BLaER1 (cell line): ENCODE measurements around the gene ZNF473.

Experiments
- H3K27ac ChIP-seq: shearing (Covaris generic); formaldehyde crosslinking; 2 replicates; pipeline ENCODE4 v1.8.1; 2022
- H3K27me3 ChIP-seq: shearing (Covaris generic); formaldehyde crosslinking; 2 replicates; pipeline ENCODE4 v1.8.1; 2022
- H3K36me3 ChIP-seq: shearing (Covaris generic); formaldehyde crosslinking; 2 replicates; pipeline ENCODE4 v1.8.1; 2022
- H3K4me1 ChIP-seq: shearing (Covaris generic); formaldehyde crosslinking; 2 replicates; pipeline ENCODE4 v1.8.1; 2022
- H3K4me2 ChIP-seq: shearing (Covaris generic); formaldehyde crosslinking; 2 replicates; pipeline ENCODE4 v1.8.1; 2022
- H3K4me3 ChIP-seq: shearing (Covaris generic); formaldehyde crosslinking; 2 replicates; pipeline ENCODE4 v1.8.1; 2022
- H3K9ac ChIP-seq: shearing (Covaris generic); formaldehyde crosslinking; 2 replicates; pipeline ENCODE4 v1.8.1; 2022
- H3K9me3 ChIP-seq: shearing (Covaris generic); formaldehyde crosslinking; 2 replicates; pipeline ENCODE4 v1.8.1; 2022
- H4K20me1 ChIP-seq: shearing (Covaris generic); formaldehyde crosslinking; 2 replicates; pipeline ENCODE4 v1.8.1; 2022
- Cebpa-rat ChIP-seq: shearing (Covaris generic); IDR thresholded peaks from 2 replicates; pipeline ENCODE4 v1.8.1; 2022

Gene ZNF473

GRCh38 chr19:50024719-50025021 is 1.1 kb upstream of the ZNF473 start:
- H3K36me3 ChIP-seq, result peaks cover 50% of the 10 kb centered on the region
- H3K4me1 ChIP-seq, result peaks cover 38% of the 10 kb centered on the region
- H3K4me3 ChIP-seq, result peak overlapping the region; percentile 83
- no peaks in the 10 kb centered on the region for H3K27me3 ChIP-seq
- peaks cover 61% of the 10 kb centered on the region for H4K20me1 ChIP-seq
- peak overlapping the region; percentile 82 for H3K4me2 ChIP-seq
- H3K9me3 ChIP-seq, result no peaks in the 10 kb centered on the region
- H3K27ac ChIP-seq, result peak overlapping the region; percentile 82
- no peak for TF ChIP-seq Cebpa-rat
- peak overlapping the region; percentile 85 for H3K9ac ChIP-seq

- H3K9ac ChIP-seq, result peak within 1 kb of the TSS; percentile 85
- peaks cover 62% of the 10 kb centered on the region for H4K20me1 ChIP-seq
- H3K36me3 ChIP-seq, result peaks cover 50% of the 10 kb centered on the region
- peak within 1 kb of the TSS; percentile 83 for H3K4me3 ChIP-seq
- H3K4me2 ChIP-seq, result peak within 1 kb of the TSS; percentile 91
- H3K27ac ChIP-seq, result peak within 1 kb of the TSS; percentile 82
- no peaks in the 10 kb centered on the region for H3K9me3 ChIP-seq
- H3K4me1 ChIP-seq, result peaks cover 38% of the 10 kb centered on the region
- no peak for TF ChIP-seq Cebpa-rat
- no peaks in the 10 kb centered on the region for H3K27me3 ChIP-seq
Observed at GRCh38 chr19:50025022-50025793, 597 bp upstream of the ZNF473 start, which contains the start of gene VRK3. TSS of gene VRK3 (minus strand) at chr19:50025372. CDS start at chr19:50016162, 9,210 bp downstream.

DNA sequence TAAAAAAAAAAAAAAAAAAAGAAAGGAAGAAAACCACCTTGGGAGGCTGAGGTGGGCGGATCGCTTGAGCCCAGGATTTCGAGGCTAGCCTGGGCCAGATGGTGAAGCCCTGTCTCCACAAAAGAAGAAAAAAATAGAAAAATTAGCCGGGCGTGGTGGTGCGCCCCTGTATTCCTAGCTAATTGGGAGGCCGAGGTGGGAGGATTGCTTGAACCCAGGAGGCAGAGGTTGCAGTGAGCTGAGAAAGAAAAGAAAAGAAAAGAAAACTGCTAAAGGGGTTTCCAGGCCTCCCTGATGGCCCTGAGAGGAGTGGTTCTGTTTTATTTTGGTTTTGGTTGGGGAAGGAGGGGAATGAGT is 723 bp downstream of the ZNF473 start:
- H3K4me1 ChIP-seq, result peaks cover 38% of the 10 kb centered on the region
- peak overlapping the region; percentile 83 for H3K4me3 ChIP-seq
- peak overlapping the region; percentile 81; the same call in 1 of the 2 replicates for H3K9ac ChIP-seq
- H3K4me2 ChIP-seq, result peak overlapping the region; percentile 91
- peaks cover 62% of the 10 kb centered on the region for H4K20me1 ChIP-seq
- peaks cover 50% of the 10 kb centered on the region for H3K36me3 ChIP-seq
- no peak for TF ChIP-seq Cebpa-rat
- H3K27ac ChIP-seq, result peak overlapping the region; percentile 74
- no peaks in the 10 kb centered on the region for H3K27me3 ChIP-seq
- no peaks in the 10 kb centered on the region for H3K9me3 ChIP-seq

- no peak overlapping the region for H3K27ac ChIP-seq
- H3K9me3 ChIP-seq, result no peaks in the 10 kb centered on the region
- H3K9ac ChIP-seq, result no peak overlapping the region
- no peak overlapping the region for H3K4me2 ChIP-seq
- H3K27me3 ChIP-seq, result no peaks in the 10 kb centered on the region
- TF ChIP-seq Cebpa-rat, result no peak
- H3K4me1 ChIP-seq, result peaks cover 17% of the 10 kb centered on the region
- peaks cover 64% of the 10 kb centered on the region for H4K20me1 ChIP-seq
- H3K4me3 ChIP-seq, result no peak overlapping the region
- peaks cover 72% of the 10 kb centered on the region for H3K36me3 ChIP-seq
Observed at GRCh38 chr19:50030225-50030624, 4.4 kb downstream of the ZNF473 start.

DNA sequence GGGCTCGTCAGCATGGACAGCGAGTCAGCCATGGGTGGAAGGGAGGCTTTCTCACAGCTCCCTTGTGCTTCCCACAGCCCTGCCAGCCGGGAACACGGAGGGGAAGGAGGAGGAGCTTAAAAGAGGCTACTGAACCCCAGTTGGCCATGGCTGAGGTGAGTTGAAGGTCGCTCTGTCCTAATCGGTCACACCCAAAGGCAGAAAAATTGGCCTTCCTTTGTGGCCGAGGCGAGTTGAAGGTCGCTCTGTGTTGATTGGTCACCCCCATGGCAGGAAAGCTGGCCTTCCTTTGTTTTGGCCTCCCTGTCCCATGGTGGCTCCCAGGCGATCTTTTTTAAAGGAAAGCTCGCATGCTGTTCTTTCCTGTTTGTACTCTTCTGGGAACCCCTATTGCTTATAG is 5.1 kb downstream of the ZNF473 start:
- TF ChIP-seq Cebpa-rat, result no peak
- Histone ChIP-seq H3K9ac (no peak overlapping the region), H3K4me2 (no peak overlapping the region), H3K4me3 (no peak overlapping the region), H4K20me1 (peaks cover 71% of the 10 kb centered on the region), H3K36me3 (peaks cover 79% of the 10 kb centered on the region), H3K27ac (no peak overlapping the region), H3K9me3 (no peaks in the 10 kb centered on the region), H3K27me3 (no peaks in the 10 kb centered on the region), H3K4me1 (peaks cover 17% of the 10 kb centered on the region)

DNA sequence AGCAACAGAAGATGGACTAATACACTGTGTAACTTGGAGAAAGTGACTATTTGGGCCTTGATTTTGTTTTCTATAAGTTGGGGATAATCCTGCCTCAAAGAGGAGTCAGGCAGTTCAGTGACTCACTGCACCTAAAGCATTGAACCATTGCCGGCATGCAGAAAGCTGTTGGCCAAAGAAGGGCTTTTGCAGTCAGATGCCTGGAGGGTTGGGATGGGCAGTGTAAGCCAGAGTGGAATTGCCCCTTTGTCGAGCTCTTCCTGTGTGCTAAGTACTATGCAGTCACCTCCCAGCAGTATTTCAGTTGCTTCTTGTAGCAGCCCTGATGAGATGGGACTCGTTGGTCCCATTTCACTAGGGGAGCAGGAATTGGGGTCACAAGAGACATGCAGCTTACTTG is 11.1 kb downstream of the ZNF473 start:
- H4K20me1 ChIP-seq, result peaks cover 68% of the 10 kb centered on the region
- no peak overlapping the region for H3K4me2 ChIP-seq
- TF ChIP-seq Cebpa-rat, result no peak
- peaks cover 99% of the 10 kb centered on the region for H3K36me3 ChIP-seq
- no peak overlapping the region for H3K9ac ChIP-seq
- H3K4me1 ChIP-seq, result no peaks in the 10 kb centered on the region
- no peak overlapping the region for H3K4me3 ChIP-seq
- peaks cover 19% of the 10 kb centered on the region for H3K9me3 ChIP-seq
- no peak overlapping the region for H3K27ac ChIP-seq
- H3K27me3 ChIP-seq, result no peaks in the 10 kb centered on the region

GRCh38 chr19:50039968-50040367 is 14.2 kb downstream of the ZNF473 start:
- Histone ChIP-seq H3K36me3 (peaks cover 99% of the 10 kb centered on the region), H3K27me3 (no peaks in the 10 kb centered on the region), H3K9me3 (peaks cover 50% of the 10 kb centered on the region), H4K20me1 (peaks cover 37% of the 10 kb centered on the region), H3K4me1 (no peaks in the 10 kb centered on the region), H3K9ac (no peak overlapping the region), H3K4me3 (no peak overlapping the region), H3K4me2 (no peak overlapping the region), H3K27ac (no peak overlapping the region)
- TF ChIP-seq Cebpa-rat, result no peak

GRCh38 chr19:50040967-50041366 is 15.2 kb downstream of the ZNF473 start:
- peaks cover 60% of the 10 kb centered on the region for H3K9me3 ChIP-seq
- no peak for TF ChIP-seq Cebpa-rat

GRCh38 chr19:50042363-50043024 is 16.7 kb downstream of the ZNF473 start:
- H3K4me1 ChIP-seq, result no peaks in the 10 kb centered on the region
- peaks cover 75% of the 10 kb centered on the region for H3K9me3 ChIP-seq
- H3K9ac ChIP-seq, result no peak overlapping the region
- H3K36me3 ChIP-seq, result peaks cover 99% of the 10 kb centered on the region
- TF ChIP-seq Cebpa-rat, result no peak
- H3K4me3 ChIP-seq, result no peak overlapping the region
- H3K27me3 ChIP-seq, result no peaks in the 10 kb centered on the region
- H4K20me1 ChIP-seq, result peaks cover 14% of the 10 kb centered on the region; the same call in 1 of the 2 replicates
- H3K4me2 ChIP-seq, result no peak overlapping the region
- no peak overlapping the region for H3K27ac ChIP-seq

More at GRCh38 chr19:50040967-50041366, 15.2 kb downstream of the ZNF473 start:
- Histone ChIP-seq H3K9ac (no peak overlapping the region), H3K4me3 (no peak overlapping the region), H3K27ac (no peak overlapping the region), H4K20me1 (peaks cover 27% of the 10 kb centered on the region; the same call in 1 of the 2 replicates), H3K4me1 (no peaks in the 10 kb centered on the region), H3K36me3 (peaks cover 99% of the 10 kb centered on the region), H3K4me2 (no peak overlapping the region), H3K27me3 (no peaks in the 10 kb centered on the region)

DNA sequence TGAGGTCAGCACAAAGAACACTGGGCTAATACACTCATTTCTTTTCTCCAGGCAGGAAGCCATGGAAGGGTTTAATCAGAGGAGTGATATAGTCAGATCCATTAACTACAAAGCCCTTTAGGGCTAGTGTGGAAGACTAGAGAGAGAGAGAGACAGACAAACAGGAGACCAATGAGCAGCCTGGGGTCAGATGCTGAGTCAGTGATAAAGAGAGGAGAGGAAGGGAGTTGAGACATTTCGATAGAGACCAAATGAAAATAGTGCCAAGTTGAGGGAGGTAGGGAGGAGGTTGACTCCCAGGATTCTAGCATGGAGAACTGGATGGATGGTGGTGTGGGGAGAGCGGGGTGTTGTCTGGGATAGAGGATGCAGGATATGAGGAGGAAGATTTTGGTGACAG is 18.2 kb downstream of the ZNF473 start:
- H3K9ac ChIP-seq, result no peak overlapping the region
- peaks cover 8% of the 10 kb centered on the region; the same call in 1 of the 2 replicates for H4K20me1 ChIP-seq
- peak overlapping the region; percentile 51 for H3K4me3 ChIP-seq
- H3K36me3 ChIP-seq, result peaks cover 100% of the 10 kb centered on the region
- H3K9me3 ChIP-seq, result peaks cover 90% of the 10 kb centered on the region
- H3K4me1 ChIP-seq, result no peaks in the 10 kb centered on the region
- H3K27ac ChIP-seq, result no peak overlapping the region
- no peak overlapping the region for H3K4me2 ChIP-seq
- no peak for TF ChIP-seq Cebpa-rat
- H3K27me3 ChIP-seq, result no peaks in the 10 kb centered on the region
